Measurements from ENCODE around the gene TSPAN15.

The TSPAN15 gene

DNA sequence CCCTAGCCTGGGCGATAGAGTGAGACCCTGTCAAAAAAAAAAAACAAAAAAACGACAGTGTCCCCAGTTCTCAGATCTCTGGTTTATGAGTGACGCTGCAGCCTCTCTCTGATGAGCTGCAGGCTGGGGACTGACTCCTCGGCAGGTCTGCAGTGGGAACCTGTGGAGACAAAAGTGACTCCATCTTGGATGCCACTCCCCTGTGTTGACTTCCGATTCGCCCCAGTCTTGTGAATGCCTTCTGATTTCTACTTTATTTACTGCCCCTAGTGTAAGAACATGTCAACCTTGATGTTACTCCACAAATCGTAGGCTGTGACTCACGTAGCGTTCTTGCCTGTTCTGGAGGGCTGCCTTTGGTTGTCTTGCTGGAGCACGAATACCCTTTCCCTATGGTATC, 40.8 kb upstream of the TSPAN15 start:
- no peak for DNase-seq (ENCODE audit: low read depth in 1 of 2, low spot score in 1 of 2)
- in situ Hi-C loops (cut with HindIII; ENCODE audit: low pct_unique_long_range_greater_than_20kb, low sequenced_read_pairs) = no loop called here
- no peak for TF ChIP-seq JUND (IDR thresholded peaks at IDR 0.05; ENCODE audit: low read depth)

DNA sequence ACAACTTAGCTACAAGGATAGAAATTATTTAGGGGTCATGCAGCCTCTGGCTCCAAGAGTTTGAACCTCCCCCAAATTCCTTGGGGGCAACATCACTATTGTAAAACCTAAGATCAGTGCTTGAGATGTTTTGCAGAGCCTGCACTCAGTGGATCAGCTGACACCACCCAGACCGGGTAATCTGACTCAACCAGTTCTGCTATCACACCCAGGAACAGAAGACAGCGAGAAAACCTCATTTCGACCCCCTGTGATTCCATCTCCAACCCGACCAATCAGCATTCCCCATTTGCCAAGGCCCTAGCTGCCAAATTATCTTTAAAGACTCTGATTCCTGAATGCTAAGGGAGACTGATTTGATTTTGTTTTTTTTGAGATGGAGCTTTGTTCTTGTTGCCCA, 39.8 kb upstream of the TSPAN15 start:
- in situ Hi-C loops (cut with HindIII; ENCODE audit: low pct_unique_long_range_greater_than_20kb, low sequenced_read_pairs) = no loop called here
- no peak for TF ChIP-seq JUND (IDR thresholded peaks at IDR 0.05; ENCODE audit: low read depth)

DNA sequence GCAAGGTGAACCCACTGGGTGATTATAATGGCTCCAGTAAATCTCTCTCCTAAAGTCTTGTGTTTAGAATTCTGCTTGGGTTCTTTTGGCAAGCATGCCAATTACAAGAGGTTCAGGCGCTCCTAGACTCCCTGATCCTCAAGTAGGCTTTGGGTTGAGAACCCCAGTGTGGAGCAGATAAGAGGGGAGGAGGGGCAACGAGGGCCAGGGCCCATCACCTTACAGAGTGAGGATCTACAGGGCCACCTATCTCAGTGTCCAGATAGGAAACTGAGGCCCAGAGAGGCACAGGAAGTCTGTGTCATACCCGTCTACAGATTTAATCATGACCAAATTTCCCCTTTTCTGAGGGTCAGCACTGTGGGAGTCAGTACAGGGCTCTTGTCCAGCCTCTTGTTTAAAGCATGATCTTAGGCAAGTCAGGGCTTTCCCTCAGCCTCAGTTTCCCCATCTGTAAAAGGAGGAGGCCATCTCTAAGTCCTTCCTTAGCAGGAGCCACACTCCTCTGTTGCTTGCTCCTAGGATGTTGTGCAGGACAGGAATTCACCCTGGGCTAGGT, 39.0 kb upstream of the TSPAN15 start:
- no peak for DNase-seq (ENCODE audit: low read depth in 1 of 2, low spot score in 1 of 2)
- TF ChIP-seq JUND (IDR thresholded peaks at IDR 0.05; ENCODE audit: low read depth) = no peak
- in situ Hi-C loops (cut with HindIII; ENCODE audit: low pct_unique_long_range_greater_than_20kb, low sequenced_read_pairs) = no loop called here

More for the DNA sequence above, 39.8 kb upstream of the TSPAN15 start:
- no peak for DNase-seq (ENCODE audit: low read depth in 1 of 2, low spot score in 1 of 2)

DNA sequence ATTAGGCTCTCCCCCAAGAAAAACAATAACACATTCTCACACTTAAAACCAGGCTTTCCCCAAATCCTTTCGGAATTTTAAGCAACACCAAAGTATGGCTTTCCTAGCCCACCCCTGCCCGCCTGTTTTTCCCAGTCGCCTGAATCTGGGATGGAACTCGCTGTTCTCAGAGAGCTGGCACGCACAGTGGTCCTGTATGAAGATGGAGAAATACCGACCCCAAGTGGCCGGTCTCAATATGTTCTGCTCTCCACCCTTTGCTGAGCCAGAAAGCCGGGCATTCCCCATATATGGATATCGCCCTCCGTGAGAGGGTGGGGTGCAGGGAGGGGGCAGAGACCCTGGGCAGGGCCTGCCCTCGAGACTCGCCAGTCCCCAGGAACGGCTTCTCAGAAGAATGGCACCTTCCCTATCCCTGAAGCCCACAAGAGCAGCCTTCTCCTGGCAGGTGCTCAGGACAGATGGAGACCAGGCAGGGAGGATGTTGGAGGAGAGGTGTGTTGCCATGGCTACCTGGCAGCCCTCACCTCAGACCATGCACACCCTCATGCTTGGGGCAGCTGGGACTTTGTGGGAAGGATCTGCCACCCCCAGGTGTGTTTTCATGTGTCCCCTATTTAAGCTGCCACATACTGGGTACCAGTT, 37.9 kb upstream of the TSPAN15 start:
- TF ChIP-seq JUND (IDR thresholded peaks at IDR 0.05; ENCODE audit: low read depth) = no peak
- in situ Hi-C loops (cut with HindIII; ENCODE audit: low pct_unique_long_range_greater_than_20kb, low sequenced_read_pairs) = no loop called here
- peak; percentile 29 to 57 for DNase-seq (ENCODE audit: low read depth in 1 of 2, low spot score in 1 of 2)

DNA sequence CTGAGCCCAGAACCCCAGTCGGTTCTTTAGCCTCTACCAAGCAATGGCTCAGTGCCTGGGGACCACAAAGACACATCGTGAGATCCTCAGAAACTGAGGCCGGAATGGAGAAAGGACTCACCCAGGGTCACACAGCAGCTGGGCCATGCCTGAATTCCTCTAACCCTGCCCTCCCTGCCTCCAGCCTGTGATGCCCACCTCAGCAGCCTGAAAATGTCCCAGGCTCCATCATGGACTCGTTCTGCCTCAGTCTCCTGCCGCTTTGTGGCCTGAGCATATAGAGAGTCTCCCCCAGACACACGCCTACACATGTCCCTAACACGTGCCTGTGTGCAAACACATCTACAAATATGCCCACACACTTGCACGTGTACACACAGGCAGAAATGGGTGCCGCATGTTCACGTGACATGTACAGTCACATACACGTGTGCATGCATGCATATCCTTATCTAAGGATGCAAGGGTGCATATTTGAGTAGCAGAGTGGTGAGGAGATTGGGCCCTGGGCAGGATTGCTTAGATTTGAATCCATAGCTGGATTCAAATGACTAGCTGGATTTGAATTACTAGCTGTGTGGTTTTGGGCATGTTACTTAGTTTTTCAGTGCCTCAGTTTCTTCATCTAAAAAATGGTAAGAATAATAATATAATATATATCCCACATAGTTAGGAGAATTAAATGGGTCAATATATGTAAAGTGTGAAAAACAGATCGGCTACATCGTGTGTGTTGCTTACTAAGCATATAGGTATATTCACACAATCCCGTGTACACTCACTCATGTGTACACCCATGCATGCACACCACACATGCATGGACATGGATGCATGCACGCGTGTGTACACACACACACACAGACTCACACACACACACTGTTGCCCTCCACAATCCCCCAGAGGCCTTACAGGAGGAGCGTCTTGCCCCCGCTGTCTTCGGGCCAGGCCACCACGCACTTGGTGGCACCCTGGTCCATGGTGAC, 36.9 kb upstream of the TSPAN15 start:
- TF ChIP-seq JUND (IDR thresholded peaks at IDR 0.05; ENCODE audit: low read depth) = no peak
- no peak for DNase-seq (ENCODE audit: low read depth in 1 of 2, low spot score in 1 of 2)
- in situ Hi-C loops (cut with HindIII; ENCODE audit: low pct_unique_long_range_greater_than_20kb, low sequenced_read_pairs) = no loop called here

DNA sequence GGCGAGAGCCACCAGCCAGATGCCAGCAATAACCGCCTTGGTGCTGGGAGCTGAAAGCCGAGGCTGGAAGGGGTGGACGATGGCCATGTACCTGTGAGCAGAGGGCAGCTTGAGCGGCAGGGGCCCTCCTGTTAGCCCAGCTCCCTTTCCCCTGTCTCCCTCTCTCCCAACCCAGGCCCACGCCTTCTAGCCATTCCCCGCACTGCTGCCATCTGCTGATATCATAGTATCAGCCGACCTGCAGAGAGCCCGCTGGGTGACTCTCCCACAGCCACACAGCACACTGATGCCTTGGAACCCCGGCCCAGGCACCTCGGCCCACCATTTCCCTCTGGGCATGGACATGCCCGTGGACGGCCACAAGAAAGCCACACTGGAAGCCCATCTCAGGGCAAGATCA, 36.2 kb upstream of the TSPAN15 start:
- in situ Hi-C loops (cut with HindIII; ENCODE audit: low pct_unique_long_range_greater_than_20kb, low sequenced_read_pairs) = no loop called here
- TF ChIP-seq JUND (IDR thresholded peaks at IDR 0.05; ENCODE audit: low read depth) = no peak
- no peak for DNase-seq (ENCODE audit: low read depth in 1 of 2, low spot score in 1 of 2)

DNA sequence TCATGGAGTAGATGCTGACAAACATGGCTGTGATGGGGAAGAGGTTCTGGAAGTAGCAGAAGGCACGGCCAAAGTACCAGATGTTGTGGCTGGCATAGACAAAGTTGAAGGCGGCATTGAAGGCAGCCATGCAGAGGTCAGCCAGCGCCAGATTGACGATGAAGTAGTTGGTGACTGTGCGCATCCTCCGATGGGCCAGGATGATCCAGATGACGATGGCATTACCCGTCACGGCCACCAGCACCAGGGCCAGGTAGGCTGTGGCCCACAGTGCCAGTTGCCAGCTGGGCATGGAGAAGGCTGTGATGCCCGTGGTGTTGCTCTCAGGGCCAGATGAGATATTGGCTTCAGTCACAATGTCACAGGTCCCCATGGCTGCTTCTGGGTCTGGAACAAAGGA, 35.3 kb upstream of the TSPAN15 start:
- no peak for DNase-seq (ENCODE audit: low read depth in 1 of 2, low spot score in 1 of 2)
- no peak for TF ChIP-seq JUND (IDR thresholded peaks at IDR 0.05; ENCODE audit: low read depth)
- in situ Hi-C loops (cut with HindIII; ENCODE audit: low pct_unique_long_range_greater_than_20kb, low sequenced_read_pairs) = no loop called here

DNA sequence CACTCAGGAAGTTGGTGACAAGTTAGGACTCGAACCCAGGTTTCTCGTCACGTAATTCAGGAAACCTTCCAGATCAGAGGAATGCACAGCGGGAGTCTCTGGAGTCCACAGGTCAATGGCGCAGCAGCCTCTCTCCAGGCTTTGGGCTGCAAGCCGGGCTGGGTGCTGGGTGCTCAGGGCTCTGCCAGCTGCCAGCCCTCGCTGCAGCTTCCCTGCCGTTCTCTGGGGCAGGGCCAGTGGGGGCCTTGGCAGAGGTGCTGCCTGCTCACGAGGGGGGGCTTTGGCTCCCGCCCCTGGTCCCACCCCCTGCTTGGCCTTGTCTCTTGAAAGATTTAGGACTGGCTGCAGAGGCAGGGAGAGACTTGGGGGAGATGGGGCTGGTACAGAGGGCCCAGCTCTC, 34.6 kb upstream of the TSPAN15 start, which contains the start of gene TACR2:
Gene TACR2 (minus strand): TSS at position 224 of the 400 bp plus-strand sequence. CDS start 595 bp downstream, outside the sequence.
- TF ChIP-seq JUND (IDR thresholded peaks at IDR 0.05; ENCODE audit: low read depth) = no peak
- no peak for DNase-seq (ENCODE audit: low read depth in 1 of 2, low spot score in 1 of 2)
- in situ Hi-C loops (cut with HindIII; ENCODE audit: low pct_unique_long_range_greater_than_20kb, low sequenced_read_pairs) = no loop called here

DNA sequence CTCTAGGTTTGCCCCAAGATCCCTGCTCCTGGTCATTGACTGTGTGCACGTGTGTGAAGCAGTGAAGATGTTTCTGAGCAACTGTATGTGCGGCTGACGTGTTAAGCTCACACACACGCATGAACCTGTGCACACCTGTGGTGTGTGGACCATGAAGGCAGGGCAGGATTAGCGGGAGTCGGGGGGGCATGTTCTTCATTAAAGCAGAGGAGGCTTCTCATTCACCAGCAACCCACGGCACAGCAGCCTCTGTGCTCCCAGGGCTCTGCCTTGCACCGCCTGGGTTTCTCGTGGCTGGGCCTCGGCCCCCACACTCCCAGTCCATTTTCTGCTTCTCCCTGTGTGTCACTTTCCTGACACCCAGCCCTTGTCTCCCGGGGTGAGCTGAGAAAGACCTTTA, 33.7 kb upstream of the TSPAN15 start:
- no peak for TF ChIP-seq JUND (IDR thresholded peaks at IDR 0.05; ENCODE audit: low read depth)
- DNase-seq (ENCODE audit: low read depth in 1 of 2, low spot score in 1 of 2) = no peak
- in situ Hi-C loops (cut with HindIII; ENCODE audit: low pct_unique_long_range_greater_than_20kb, low sequenced_read_pairs) = no loop called here

DNA sequence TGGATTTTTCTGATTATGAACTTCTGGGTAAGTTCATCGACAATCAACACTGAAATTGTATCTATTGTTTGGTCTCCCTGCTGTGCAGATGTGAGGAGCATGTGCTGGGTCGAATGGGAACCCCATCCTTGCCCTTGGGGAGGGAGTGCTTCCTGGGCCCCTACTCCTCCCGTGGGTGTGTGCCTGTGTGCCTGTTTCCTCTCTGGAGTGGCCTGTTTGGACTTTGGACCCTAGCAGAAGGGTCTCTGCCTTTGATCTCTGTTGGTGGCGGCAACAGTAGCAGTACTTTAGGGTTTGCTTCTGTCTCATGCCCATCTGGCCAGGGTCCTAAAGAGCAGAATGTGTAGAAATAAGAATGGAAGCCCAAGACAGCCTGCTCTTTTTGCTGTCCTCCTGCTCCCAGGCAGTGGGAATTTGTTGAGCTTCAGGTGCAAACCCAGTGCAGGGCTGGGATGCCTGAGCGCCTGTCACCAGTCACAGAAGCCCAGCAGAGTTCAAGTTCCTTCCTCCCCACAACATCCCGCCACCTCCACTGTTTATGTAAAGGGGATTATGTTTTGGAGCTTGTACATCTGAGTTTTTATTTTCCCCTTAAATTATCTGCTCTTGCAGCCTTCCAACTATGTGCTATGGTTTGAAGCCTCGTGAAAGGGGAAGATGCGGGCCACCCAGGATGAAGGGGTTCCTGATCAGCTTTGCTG, 33.1 kb upstream of the TSPAN15 start:
- in situ Hi-C loops (cut with HindIII; ENCODE audit: low pct_unique_long_range_greater_than_20kb, low sequenced_read_pairs) = no loop called here
- no peak for DNase-seq (ENCODE audit: low read depth in 1 of 2, low spot score in 1 of 2)
- TF ChIP-seq JUND (IDR thresholded peaks at IDR 0.05; ENCODE audit: low read depth) = no peak

DNA sequence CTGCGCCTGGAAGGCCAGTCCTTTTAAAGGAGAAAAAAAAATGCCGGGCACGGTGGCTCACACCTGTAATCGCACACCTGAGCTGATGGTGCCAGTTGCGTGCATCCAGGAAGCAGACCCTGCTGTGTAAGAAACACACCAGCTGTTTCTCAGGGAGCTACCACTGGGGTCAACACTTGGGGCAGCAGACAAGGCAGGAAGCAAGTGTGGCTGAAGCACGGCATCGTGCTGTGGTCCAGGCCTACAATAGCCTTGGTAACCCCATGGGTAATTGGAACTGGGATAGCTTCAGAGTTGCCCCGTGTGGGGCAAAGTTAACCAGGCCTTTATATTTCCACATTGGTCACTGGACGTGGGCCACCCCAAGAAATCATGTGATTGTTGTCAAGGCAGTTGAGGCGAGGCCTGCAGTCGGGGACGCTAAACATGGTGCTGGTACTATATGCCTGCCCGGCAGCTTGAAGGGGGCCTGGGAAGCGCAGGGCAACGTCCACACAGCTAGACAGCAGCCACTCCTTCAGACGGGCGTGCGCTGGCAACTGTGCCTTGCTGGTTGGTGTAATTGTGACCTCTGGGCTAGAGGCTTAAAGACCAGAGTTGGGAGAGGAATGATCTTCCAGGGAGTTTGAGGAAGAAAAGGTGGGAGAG, 32.0 kb upstream of the TSPAN15 start:
- TF ChIP-seq JUND (IDR thresholded peaks at IDR 0.05; ENCODE audit: low read depth) = no peak
- in situ Hi-C loops (cut with HindIII; ENCODE audit: low pct_unique_long_range_greater_than_20kb, low sequenced_read_pairs) = no loop called here

DNA sequence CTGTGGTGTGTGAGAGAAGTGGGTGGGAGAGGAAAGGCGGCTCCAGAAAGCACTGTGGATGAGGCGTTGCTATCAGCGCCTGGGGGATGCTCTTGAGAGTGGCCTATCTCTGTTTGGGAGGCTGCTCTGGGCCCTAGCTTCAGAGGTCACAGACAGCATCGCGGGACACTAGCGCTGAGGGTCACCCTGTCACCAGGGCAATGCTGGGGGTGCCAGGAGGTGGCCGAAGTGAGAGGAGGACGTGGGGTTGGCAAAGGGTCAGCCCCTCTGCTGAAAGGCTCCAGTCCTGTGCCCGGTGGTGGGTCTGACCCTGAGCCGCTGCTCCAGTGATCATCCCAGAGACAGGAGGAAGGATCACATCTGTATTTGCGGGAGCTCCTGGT, 31.5 kb upstream of the TSPAN15 start:
- in situ Hi-C loops (cut with HindIII; ENCODE audit: low pct_unique_long_range_greater_than_20kb, low sequenced_read_pairs) = no loop called here
- DNase-seq (ENCODE audit: low read depth in 1 of 2, low spot score in 1 of 2) = no peak
- no peak for TF ChIP-seq JUND (IDR thresholded peaks at IDR 0.05; ENCODE audit: low read depth)

More for the DNA sequence above, 32.0 kb upstream of the TSPAN15 start:
- DNase-seq (ENCODE audit: low read depth in 1 of 2, low spot score in 1 of 2) = no peak

Data from T47D (cell line).